ENCODE data around the gene ITGA7.
"Not testable (repeated sequence)": the region's sequence is repeated elsewhere in the genome, so short reads cannot be mapped to it uniquely, and the experiment has no call there.

The ITGA7 gene

DNA sequence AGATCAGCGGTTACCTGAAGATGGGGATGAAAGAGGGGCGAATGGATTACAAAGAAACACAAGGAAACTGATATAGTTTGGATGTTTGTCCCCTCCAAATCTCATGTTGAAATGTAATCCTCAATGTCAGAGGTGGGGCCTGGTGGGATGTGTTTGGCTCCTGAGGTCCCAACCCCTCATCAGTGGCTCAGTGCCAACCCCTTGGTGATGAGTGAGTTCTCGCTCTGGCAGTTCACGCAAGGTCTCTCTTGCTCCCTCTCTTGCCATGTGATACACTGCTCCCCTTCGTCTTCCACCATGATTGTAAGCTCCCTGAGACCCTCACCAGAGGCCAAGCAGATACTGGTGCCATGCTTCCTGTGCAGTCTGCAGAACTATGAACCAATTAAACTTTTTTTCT lies 28.0 kb downstream of the ITGA7 start:
- no peak for DNase-seq

DNA sequence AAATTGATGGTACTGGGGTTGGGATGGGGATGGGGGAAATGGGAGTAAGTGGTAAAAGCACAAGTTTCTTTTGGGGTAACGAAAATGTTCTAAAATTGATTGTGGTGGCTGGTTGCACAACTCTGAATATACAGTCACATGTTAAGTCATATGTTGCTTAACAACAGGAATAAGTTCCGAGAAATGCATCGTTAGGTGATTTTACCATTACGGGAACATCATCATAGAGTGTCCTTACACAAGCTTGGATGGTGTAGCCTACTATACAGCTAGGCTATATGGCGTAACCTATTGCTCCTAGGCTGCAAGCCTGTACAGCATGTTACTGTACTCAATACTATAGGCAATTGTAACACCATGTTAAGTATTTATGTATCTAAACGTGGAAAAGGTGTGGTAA lies 31.0 kb downstream of the ITGA7 start:
- no peak for DNase-seq

GRCh38 chr12:55675666-55676065 lies 32.0 kb downstream of the ITGA7 start:
- no peak for DNase-seq

DNA sequence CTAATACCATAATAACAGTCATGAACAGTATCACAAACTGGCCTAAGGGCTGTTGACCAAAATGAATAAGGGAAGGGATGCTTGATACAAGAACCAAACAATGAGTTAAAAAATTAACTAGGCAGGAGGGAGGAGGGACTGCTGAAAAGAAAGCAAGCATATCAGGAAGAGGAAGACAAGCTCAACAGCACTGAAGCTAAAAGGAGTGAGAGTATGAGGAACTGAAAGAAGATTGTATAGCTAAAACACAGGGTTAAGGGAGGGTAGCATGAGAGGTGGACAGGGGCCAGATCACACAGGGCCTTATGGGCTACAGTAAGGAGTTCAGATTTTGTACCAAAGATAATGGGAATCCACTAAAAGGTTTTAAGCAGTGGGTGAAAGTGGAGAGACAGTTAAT lies 34.1 kb downstream of the ITGA7 start:
- DNase-seq: no peak

- DNase-seq: no peak
These were observed 36.0 kb downstream of the ITGA7 start for GRCh38 chr12:55671746-55672145.

GRCh38 chr12:55670276-55670675 lies 37.4 kb downstream of the ITGA7 start:
- DNase-seq: no peak

GRCh38 chr12:55666508-55666907 lies 41.2 kb downstream of the ITGA7 start:
- DNase-seq: no peak

- no peak for DNase-seq
These were observed 42.9 kb downstream of the ITGA7 start for GRCh38 chr12:55664826-55665225.

GRCh38 chr12:55663391-55663790 lies 44.3 kb downstream of the ITGA7 start:
- DNase-seq: no peak

DNA sequence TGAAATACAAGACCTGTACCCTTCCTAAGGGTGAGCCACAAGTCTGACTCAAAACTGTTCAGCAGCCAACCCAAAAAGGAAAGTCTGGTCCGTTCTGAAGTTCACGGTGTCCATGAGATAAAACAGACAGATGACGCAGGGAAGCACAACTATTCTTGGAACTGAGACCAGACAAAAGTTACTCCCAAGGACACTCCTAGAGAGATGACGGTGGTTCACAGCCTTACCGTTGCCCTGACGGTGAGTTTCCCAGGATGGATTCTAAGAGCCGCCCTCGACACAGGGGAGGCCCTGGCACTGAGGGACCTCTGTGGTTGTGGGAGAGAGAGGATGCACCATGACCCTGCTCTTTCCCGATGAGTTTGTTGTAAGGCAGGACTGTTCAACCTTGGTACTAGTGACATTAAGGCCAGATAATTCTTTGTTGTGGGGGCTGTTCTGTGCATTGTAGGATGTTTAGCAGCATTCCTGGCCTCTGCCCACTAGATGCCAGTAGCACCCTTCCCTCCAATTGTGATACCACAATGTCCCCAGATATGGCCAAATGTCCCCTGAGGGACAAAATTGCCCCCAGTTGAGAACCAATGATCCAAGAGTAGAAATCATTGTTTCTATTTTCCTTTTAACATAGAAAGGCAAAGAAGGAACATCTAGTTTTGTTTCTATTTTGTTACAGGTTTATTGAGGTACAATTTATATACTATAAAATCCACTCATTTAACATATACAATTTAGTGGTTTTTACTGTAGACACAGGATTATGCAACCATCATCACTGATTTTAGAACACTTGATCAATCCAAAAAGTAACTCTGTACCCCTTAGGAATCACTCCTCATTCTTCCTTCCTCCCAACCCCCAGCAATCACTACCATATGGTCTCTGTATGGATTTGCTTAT lies 48.0 kb downstream of the ITGA7 start:
- DNase-seq: no peak

DNA sequence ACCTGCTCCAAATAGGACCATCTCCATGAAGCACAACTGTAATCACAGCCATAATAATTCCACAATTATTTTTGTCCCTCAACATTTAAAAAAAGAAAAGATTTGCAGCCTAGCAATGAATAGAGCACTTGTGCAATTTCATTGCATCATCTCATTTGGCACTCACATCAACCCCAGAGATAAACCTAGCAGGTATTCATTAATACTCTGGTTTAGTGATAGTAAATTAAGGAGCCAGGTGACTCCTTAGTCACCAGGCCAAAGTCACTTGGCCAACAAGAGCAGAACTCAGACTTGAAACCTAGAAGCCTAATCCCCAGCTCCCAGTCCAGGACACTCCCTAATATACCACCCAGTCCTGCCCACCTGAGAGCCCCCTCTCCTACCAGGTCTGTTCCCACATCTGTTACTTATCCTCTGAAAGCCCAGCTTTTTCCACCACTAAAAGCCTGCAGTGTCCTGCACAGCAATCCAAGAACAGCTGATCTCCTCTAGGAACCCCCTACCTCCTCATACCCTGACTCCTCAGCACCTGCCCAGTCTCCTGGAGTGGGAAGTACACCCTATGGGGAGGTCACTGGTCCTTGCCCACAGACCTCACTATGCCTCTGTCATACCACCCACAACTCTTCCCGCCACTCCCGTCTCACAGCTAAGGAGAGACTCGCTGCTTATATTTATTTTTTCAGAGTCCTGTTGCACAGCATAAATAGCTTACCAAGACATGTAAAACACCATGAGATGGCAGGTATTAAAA lies 48.9 kb downstream of the ITGA7 start:
- DNase-seq: no peak

DNA sequence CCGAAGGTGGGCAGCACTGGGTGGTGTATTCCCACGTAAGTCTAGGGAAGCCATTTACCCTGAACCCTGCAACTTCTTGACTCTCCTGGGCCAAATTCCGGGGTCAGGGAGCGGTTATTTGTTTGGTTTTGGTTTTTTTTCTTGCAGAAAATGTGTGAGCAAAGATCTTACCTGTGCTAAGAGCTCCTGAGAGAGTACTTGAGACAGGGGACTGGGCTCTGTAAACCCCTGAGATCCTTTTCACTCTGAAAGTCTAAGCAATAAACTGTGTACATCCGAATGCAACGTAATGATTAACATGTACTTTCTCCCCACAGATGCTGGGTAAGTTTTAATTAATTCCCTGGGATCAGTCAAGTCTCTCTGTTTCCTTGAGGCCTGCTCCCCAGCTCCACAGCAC lies 49.5 kb downstream of the ITGA7 start:
- no peak for DNase-seq

- DNase-seq: no peak
These were observed 50.5 kb downstream of the ITGA7 start for GRCh38 chr12:55657212-55657611.

DNA sequence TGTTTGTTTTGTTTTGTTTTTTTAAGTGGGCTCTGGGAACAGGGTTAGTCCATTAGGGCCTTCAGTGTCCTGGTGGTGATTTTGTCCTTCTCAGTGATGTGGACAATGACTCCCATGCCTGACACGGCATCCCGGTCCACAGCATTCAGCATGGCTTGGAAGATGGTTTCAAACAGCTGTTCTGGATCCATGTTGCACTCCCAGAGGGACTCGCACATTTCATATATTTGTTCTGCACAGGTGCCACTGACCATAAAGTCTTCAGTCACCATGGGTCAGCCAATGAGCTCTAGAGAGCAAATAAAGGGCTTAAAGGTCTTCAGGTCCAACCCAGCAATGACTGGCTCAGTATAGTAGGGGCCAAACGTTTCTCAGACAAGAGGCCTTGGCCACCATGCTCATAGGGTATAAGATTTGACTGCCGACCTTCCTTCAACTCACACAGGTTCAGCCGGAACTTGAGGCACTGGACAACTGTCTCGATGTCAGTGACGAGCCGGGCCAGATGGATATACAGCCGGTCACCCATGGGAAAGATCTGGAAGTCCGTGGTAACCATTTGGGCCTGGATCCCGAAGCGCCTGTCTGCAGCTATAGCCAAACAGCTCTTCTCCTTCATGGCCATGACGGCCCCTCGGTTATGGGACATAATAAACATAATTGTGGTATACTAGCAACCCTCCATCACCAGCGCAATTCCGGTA lies 53.0 kb downstream of the ITGA7 start:
- no peak for DNase-seq

- no peak for DNase-seq
These were observed 54.7 kb downstream of the ITGA7 start for GRCh38 chr12:55653031-55653430.

- DNase-seq: no peak
These were observed 55.4 kb downstream of the ITGA7 start for GRCh38 chr12:55652352-55652751.

- no peak for DNase-seq
These were observed 56.4 kb downstream of the ITGA7 start for GRCh38 chr12:55651299-55651683.

DNA sequence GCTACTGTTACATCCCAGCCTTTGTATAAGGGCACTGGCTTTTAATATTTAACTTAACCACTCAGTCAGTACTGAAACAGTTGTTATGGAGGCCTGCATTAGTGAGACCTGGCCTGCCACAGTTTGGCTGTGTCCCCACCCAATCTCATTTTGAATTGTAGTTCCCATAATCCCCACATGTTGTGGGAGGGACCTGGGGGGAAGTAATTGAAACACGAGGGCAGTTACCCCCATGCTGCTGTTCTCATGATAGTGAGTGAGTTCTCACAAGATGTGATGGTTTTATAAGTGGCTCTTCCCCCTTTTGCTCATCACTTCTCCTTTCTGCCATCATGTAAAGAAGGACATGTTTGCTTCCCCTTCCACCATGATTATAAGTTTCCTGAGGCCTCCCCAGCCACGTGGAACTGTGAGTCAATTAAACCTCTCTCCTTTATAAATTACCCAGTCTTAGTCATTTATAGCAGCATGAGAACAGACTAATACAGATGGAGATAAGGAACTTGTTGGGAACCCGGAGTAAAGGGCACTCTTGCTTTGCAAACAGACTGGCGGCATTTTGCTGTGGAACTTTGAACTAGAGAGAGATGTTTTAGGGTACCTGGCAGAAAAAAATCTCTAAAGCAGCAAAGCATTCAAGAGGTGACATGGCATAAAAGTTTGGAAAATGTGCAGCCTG lies 56.9 kb downstream of the ITGA7 start:
- DNase-seq: not testable (repeated sequence)

GRCh38 chr12:55647027-55647426 lies 60.7 kb downstream of the ITGA7 start:
- no peak for DNase-seq

DNA sequence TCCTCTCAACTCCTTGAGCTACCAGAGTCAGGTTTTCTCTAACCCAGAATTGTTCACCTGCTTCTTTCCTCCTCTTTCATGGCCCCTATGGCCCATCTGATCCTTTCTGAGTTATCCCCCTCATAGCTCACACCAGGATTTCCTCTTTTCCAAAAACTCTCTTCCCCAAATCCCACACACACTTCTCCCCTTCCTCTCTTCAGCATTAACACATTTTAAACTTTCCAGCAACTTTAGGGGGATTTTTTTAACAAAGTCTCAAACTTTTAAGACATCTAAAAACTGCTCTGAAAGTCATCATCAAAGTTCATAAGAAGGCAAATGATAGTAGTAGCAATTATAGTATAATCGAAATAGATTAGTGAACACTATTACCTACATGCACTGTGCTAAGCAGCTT lies 63.1 kb downstream of the ITGA7 start:
- no peak for DNase-seq

- DNase-seq: no peak
These were observed 65.0 kb downstream of the ITGA7 start for GRCh38 chr12:55642669-55643068.

- DNase-seq: no peak
These were observed 65.4 kb downstream of the ITGA7 start for GRCh38 chr12:55642267-55642666.

- no peak for DNase-seq
These were observed 66.1 kb downstream of the ITGA7 start for GRCh38 chr12:55641595-55641994.
